Mucosa of stomach (tissue), 1 donor: ENCODE results near the gene DTNA.

Experiments used
- H3K27me3 ChIP-seq: one replicate; pipeline ENCODE4 v1.7.0; 2013; ENCODE audit warnings: mild to moderate bottlenecking, low read length; ENCODE audit not compliant: control insufficient read depth, insufficient read depth
- H3K36me3 ChIP-seq: one replicate; pipeline ENCODE4 v1.7.0; 2013; ENCODE audit warnings: low read length; ENCODE audit not compliant: control insufficient read depth, insufficient read depth
- H3K4me1 ChIP-seq: one replicate; pipeline ENCODE4 v1.7.0; 2013; ENCODE audit warnings: mild to moderate bottlenecking, low read length; ENCODE audit not compliant: control insufficient read depth, insufficient read depth
- H3K4me3 ChIP-seq: one replicate; pipeline ENCODE4 v1.7.0; 2013; ENCODE audit warnings: low read length
- H3K9ac ChIP-seq: one replicate; pipeline ENCODE4 v1.7.0; 2013; ENCODE audit warnings: mild to moderate bottlenecking, low read length, moderate library complexity
- H3K9me3 ChIP-seq: one replicate; pipeline ENCODE4 v1.7.0; 2013; ENCODE audit warnings: mild to moderate bottlenecking, low read length, moderate library complexity; ENCODE audit not compliant: control insufficient read depth
- donor health status: Pancreatic carcinoma.

DTNA gene

GRCh38 chr18:34749721-34750120 lies 39.6 kb downstream of the DTNA start:
- H3K27me3 ChIP-seq = no peaks in the 10 kb centered on the region
- no peaks in the 10 kb centered on the region for H3K36me3 ChIP-seq
- no peaks in the 10 kb centered on the region for H3K9me3 ChIP-seq
- no peaks in the 10 kb centered on the region for H3K4me1 ChIP-seq
- no peak overlapping the region for H3K9ac ChIP-seq
- no peak overlapping the region for H3K4me3 ChIP-seq

GRCh38 chr18:34752056-34752455 lies 42.0 kb downstream of the DTNA start:
- H3K9ac ChIP-seq = no peak overlapping the region
- H3K36me3 ChIP-seq = no peaks in the 10 kb centered on the region
- no peak overlapping the region for H3K4me3 ChIP-seq
- no peaks in the 10 kb centered on the region for H3K9me3 ChIP-seq
- no peaks in the 10 kb centered on the region for H3K27me3 ChIP-seq
- H3K4me1 ChIP-seq = no peaks in the 10 kb centered on the region

- H3K4me1 ChIP-seq = no peaks in the 10 kb centered on the region
- no peaks in the 10 kb centered on the region for H3K36me3 ChIP-seq
- H3K4me3 ChIP-seq = no peak overlapping the region
- H3K9me3 ChIP-seq = no peaks in the 10 kb centered on the region
- no peak overlapping the region for H3K9ac ChIP-seq
- H3K27me3 ChIP-seq = no peaks in the 10 kb centered on the region
Observed at GRCh38 chr18:34754300-34754699, 44.2 kb downstream of the DTNA start.

- Histone ChIP-seq H3K9me3 (no peaks in the 10 kb centered on the region), H3K36me3 (no peaks in the 10 kb centered on the region), H3K4me1 (no peaks in the 10 kb centered on the region), H3K4me3 (no peak overlapping the region), H3K9ac (no peak overlapping the region), H3K27me3 (no peaks in the 10 kb centered on the region)
Observed at GRCh38 chr18:34757666-34758065, 47.6 kb downstream of the DTNA start.

- Histone ChIP-seq H3K4me3 (no peak overlapping the region), H3K9me3 (no peaks in the 10 kb centered on the region), H3K36me3 (no peaks in the 10 kb centered on the region), H3K9ac (no peak overlapping the region), H3K4me1 (no peaks in the 10 kb centered on the region), H3K27me3 (no peaks in the 10 kb centered on the region)
Observed at GRCh38 chr18:34758378-34758948, 48.4 kb downstream of the DTNA start.

- Histone ChIP-seq H3K9me3 (no peaks in the 10 kb centered on the region), H3K27me3 (no peaks in the 10 kb centered on the region), H3K9ac (no peak overlapping the region), H3K4me3 (no peak overlapping the region), H3K36me3 (no peaks in the 10 kb centered on the region), H3K4me1 (no peaks in the 10 kb centered on the region)
Observed at GRCh38 chr18:34760444-34760843, 50.3 kb downstream of the DTNA start.

GRCh38 chr18:34764451-34764850 lies 54.4 kb downstream of the DTNA start:
- Histone ChIP-seq H3K27me3 (no peaks in the 10 kb centered on the region), H3K4me1 (no peaks in the 10 kb centered on the region), H3K36me3 (no peaks in the 10 kb centered on the region), H3K4me3 (no peak overlapping the region), H3K9ac (no peak overlapping the region), H3K9me3 (no peaks in the 10 kb centered on the region)

- no peaks in the 10 kb centered on the region for H3K27me3 ChIP-seq
- H3K9ac ChIP-seq = no peak overlapping the region
- no peak overlapping the region for H3K4me3 ChIP-seq
- H3K9me3 ChIP-seq = no peaks in the 10 kb centered on the region
- H3K36me3 ChIP-seq = no peaks in the 10 kb centered on the region
- H3K4me1 ChIP-seq = no peaks in the 10 kb centered on the region
Observed at GRCh38 chr18:34767601-34768027, 57.5 kb downstream of the DTNA start.

- H3K4me3 ChIP-seq = no peak overlapping the region
- H3K27me3 ChIP-seq = no peaks in the 10 kb centered on the region
- H3K9me3 ChIP-seq = no peaks in the 10 kb centered on the region
- no peak overlapping the region for H3K9ac ChIP-seq
- peaks cover 9% of the 10 kb centered on the region for H3K4me1 ChIP-seq
- no peaks in the 10 kb centered on the region for H3K36me3 ChIP-seq
Observed at GRCh38 chr18:34771958-34772357, 61.9 kb downstream of the DTNA start.

- H3K9ac ChIP-seq = no peak overlapping the region
- H3K27me3 ChIP-seq = no peaks in the 10 kb centered on the region
- H3K9me3 ChIP-seq = no peaks in the 10 kb centered on the region
- no peaks in the 10 kb centered on the region for H3K36me3 ChIP-seq
- no peak overlapping the region for H3K4me3 ChIP-seq
- peaks cover 9% of the 10 kb centered on the region for H3K4me1 ChIP-seq
Observed at GRCh38 chr18:34772887-34773286, 62.8 kb downstream of the DTNA start.

- Histone ChIP-seq H3K4me3 (no peak overlapping the region), H3K27me3 (no peaks in the 10 kb centered on the region), H3K4me1 (peaks cover 9% of the 10 kb centered on the region), H3K9me3 (no peaks in the 10 kb centered on the region), H3K9ac (no peak overlapping the region), H3K36me3 (no peaks in the 10 kb centered on the region)
Observed at GRCh38 chr18:34773378-34773777, 63.3 kb downstream of the DTNA start.

- no peak overlapping the region for H3K4me3 ChIP-seq
- H3K27me3 ChIP-seq = no peaks in the 10 kb centered on the region
- H3K9ac ChIP-seq = no peak overlapping the region
- peaks cover 9% of the 10 kb centered on the region for H3K4me1 ChIP-seq
- H3K9me3 ChIP-seq = no peaks in the 10 kb centered on the region
- no peaks in the 10 kb centered on the region for H3K36me3 ChIP-seq
Observed at GRCh38 chr18:34773961-34774766, 64.1 kb downstream of the DTNA start.
